UCSD-AML1 (cell line): ENCODE data around the gene ARHGAP45.

ENCODE experiments used
- DNase-seq: peaks from one replicate; lab custom pipeline; 2025; ENCODE audit not compliant: unreplicated experiment; lab: John Stamatoyannopoulos, UW

ARHGAP45 gene

DNA sequence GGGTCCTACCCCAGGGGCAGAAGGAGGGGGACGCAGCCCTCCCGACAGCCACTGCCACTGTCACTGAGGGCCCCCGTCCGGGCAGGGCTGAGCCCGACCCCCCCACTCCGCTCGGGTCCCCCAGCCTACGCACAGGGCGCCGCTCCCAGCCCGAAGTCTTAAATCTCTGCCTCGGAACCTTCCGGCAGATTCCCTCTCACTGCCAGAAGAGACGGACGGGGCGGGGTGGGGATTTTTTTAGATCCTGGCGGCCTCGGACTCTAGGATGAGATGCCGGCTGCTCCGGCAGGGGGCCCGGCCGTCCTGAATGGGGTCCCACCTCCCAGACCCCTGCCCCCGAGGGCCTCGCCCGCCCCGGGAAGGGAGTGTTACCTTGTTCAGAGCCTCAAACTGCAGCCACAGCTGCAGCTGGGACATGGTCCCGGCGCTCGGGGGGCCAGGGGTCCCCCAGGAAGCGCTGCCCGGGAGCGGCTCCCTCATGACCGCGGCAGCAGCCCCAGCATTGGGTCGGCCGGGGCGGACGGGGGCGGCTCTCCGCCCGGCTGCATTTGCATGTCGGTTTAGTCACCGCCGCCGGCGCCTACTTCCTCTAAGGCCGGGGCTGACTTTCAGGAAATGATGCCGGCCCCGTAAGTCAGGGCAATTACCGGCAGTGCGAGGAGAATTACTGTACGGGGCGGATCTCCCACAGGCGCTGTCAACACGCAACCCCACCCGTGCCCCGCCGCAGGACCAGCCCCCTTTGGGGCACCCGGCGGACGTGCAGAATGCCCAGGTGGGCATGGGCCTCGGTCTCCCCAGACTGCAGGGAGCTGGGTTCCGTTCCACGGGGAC, 65.0 kb downstream of the ARHGAP45 start:
- DNase-seq = peak; percentile 84

DNA sequence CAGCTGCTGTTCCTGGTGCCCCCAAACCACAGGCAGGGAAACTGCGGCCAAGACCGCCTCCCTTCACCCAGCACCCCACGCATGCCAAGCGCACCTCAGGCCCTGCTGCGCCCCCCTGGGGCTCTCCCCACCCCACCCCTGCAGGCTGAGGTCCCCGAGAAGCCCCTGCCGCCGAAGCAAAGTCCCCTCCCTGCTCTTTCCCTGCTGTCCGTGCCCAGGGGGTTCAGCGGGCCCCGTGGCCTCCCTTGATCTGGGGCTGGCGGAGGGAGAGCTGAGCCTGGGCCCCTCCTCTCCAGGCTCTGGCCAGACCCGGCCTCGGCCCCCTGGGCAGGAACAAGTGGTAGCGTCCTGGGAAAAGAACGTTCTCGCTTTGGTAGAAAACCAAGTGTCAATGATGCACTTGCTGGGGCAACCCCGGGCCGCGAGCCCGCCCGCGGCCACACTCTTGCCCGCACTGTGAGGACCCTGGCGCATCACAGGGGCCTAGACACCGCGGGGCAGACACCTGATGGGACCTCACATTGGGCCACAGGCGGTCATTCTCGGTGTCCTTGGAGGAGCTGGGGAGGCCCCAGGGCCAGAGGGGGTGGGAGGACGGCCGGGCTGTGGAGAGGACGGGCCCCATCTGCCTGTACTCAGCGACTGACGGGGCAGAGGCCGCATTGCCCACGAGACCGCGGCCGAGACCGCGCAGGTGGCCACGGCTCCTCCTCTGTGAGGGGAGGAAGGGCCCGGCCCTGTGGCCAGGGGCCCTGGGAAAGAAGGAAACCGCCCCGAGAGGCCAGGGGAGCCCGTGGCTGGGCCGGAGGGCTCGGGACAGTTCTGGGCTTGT, 65.8 kb downstream of the ARHGAP45 start:
- no peak for DNase-seq

DNA sequence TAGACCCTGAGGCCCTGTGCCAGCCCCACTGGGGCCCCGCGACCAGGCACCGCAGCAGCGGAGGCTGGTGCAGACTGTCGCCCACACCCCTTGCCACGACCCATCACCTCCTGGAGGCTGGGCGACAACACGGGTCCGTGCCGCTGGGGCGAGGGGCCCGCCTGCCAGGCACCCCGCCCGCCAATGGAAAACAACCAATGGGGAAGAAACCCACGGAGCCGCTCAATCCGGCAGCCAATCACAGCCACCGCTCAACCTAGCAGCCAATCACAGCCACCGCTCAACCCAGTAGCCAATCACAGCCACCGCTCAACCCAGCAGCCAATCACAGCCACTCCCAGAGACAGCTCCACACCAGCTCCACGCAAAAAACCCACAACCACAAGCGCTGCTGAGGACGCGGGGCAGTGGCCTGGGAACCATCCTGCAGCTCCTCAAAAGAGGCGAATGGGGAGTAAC, 66.5 kb downstream of the ARHGAP45 start:
- DNase-seq = peak; percentile 38

DNA sequence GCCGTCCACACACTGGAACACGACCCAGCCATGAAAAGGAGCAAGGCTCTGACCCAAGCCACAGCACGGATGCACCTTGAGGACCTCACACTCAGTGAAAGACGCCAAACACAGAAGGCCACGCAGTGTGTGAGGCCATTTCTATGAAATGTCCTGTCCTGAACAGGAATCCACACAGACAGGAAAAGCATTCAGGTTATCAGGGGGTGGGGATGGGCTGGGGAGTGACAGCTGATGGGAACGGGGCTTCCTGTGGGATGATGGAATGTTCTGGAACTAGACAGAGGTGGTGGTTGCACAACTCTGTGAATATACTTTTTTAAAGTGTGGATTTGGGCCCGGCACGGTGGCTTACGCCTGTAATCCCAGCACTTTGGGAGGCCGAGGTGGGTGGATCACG, 67.5 kb downstream of the ARHGAP45 start:
- no peak for DNase-seq

DNA sequence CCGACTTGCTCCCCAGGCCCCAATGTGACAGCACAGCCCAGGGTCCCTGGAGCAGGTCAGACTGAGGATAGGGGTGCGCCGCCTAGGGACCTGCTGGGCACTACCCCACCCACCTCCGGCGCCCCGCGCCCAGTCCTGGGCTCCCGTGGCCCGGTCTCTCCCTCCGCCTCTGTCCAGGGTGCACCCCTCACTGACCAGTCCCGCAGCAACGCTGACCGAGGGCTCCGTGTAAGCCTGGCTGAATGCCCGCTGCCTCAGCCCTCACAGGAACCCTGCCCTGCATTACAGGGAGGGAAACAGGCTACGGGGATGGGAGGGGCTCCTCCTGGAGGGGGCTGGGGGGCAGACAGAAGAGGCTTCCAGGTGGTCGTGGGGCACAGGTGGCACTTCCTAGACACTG, 68.5 kb downstream of the ARHGAP45 start:
- DNase-seq = no peak

DNA sequence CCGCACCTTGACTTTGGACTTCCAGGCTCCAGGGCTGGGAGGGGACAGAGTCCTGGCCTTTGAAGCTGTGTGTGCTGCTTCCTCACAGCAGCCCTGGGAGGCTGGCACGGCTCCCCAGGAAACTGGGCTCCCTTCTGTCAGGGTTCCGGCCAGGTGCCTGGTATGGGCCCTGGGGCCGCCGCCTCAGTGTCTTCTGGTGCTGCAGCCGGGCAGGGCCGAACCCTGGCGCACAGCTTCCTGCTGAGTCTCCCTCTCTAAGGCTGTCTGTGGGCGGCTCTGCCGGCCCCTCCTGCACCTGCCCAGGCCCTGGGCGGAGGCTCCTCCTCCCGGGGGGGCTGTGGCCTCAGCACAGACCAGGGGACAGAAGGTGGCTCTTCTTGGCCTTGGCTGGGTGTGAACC, 69.2 kb downstream of the ARHGAP45 start:
- no peak for DNase-seq
